ENCODE results near the gene MLST8.
A peak's percentile ranks its signal among the peaks of the same experiment; 100 is the strongest.

Gene MLST8

DNA sequence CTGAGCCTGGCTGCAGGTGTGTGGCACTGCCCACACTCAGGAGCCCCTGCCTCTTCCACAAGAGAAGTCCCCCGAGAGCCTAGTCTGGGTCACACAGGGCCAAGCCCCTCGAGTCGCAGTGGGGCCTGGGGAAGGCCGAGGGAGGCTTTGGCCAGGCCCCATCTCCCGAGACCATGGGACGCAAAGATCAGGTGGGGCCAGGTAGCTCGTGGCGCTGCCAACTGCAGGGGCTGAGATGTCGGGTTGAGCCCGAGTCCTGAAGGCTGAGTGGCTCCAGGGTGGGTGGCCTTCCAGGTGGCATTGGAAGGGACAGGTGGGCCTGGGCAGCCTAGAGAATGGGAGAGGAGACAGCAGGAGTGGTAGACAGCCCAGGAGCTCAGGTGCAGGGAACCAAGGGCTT, 43.3 kb upstream of the MLST8 start:
- Histone ChIP-seq H4K91ac (ENCODE audit: low read length) (no peak overlapping the region), H4K8ac (ENCODE audit: low read length) (no peak overlapping the region), H2BK15ac (ENCODE audit: low read depth, poor library complexity, severe bottlenecking) (no peak overlapping the region), H3K79me1 (replicated peaks; ENCODE audit: low read length, poor library complexity, severe bottlenecking) (peaks cover 9% of the 10 kb centered on the region), H3K36me3 (ENCODE audit: control insufficient read depth in 1 of 2, insufficient read depth in 2 of 2, low read depth in 1 of 2, low read length in 2 of 2) (peaks cover 16 to 60% of the 10 kb centered on the region in 2 experiments), H3K4ac (ENCODE audit: low read depth in 1 of 2, low read length in 2 of 2) (no peak overlapping the region), H3K4me3 (ENCODE audit: insufficient read depth in 1 of 2, low read depth in 1 of 2, low read length in 2 of 2) (no peak overlapping the region), H2BK5ac (ENCODE audit: low read depth, low read length, poor library complexity, severe bottlenecking) (no peak overlapping the region), H3K14ac (ENCODE audit: low read length in 2 of 2) (no peak overlapping the region), H3K9ac (ENCODE audit: low read length) (peak overlapping the region; percentile 49), H2BK12ac (ENCODE audit: low read length in 2 of 2) (no peak overlapping the region), H3K23ac (ENCODE audit: low read length in 2 of 2) (no peak overlapping the region), H2BK120ac (ENCODE audit: low read depth, low read length) (no peak overlapping the region), H3K27ac (ENCODE audit: low read length, poor library complexity, severe bottlenecking) (peak overlapping the region; percentile 76), H2AFZ (ENCODE audit: low read depth, low read length) (no peak overlapping the region), H3K4me2 (ENCODE audit: low read length, poor library complexity, severe bottlenecking) (no peak overlapping the region), H3K4me1 (ENCODE audit: control insufficient read depth, insufficient read depth, low read depth, low read length) (peaks cover 72% of the 10 kb centered on the region), H3K27me3 (ENCODE audit: control insufficient read depth in 1 of 2, insufficient read depth in 1 of 2, low read length in 2 of 2) (no peaks in the 10 kb centered on the region), H3K9me3 (ENCODE audit: control insufficient read depth, low read length) (no peaks in the 10 kb centered on the region), H3K18ac (ENCODE audit: low read depth in 1 of 2, low read length in 2 of 2) (no peak overlapping the region), H2AK5ac (ENCODE audit: low read length, severe bottlenecking) (peak overlapping the region; percentile 86)
- 98% methylated on average over 10 of the region's 10 CpGs for WGBS
- DNase-seq = no peak

DNA sequence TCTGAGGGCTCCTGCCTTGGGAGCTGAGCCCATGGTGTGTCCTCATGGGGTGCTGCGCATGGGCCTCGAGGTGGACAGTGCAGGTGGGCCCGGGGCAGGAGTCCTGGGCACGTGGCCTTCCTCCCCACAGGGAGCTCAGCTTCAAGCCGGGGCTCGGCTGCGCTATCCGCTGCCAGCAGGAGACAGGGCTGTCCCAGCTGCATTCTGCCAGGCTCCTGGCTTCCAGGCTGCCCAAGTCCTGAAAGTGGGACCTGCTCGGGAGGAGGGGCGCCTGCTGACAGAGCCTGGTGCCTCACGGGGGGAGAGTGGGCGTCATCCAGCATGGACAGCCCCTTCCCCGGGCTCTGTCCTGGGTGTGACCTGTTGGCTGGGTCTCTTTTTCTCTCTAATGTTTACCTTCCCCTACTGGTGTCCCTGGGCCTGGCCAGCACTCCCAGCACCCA, 42.6 kb upstream of the MLST8 start:
- H4K8ac ChIP-seq (ENCODE audit: low read length) = no peak overlapping the region
- H2BK12ac ChIP-seq (ENCODE audit: low read length in 2 of 2) = no peak overlapping the region
- no peak overlapping the region for H3K18ac ChIP-seq (ENCODE audit: low read depth in 1 of 2, low read length in 2 of 2)
- no peak overlapping the region for H2AFZ ChIP-seq (ENCODE audit: low read depth, low read length)
- no peaks in the 10 kb centered on the region for H3K9me3 ChIP-seq (ENCODE audit: control insufficient read depth, low read length)
- 96% methylated on average over 13 of the region's 13 CpGs for WGBS
- no peak overlapping the region for H3K4me3 ChIP-seq (ENCODE audit: insufficient read depth in 1 of 2, low read depth in 1 of 2, low read length in 2 of 2)
- no peak overlapping the region for H2BK15ac ChIP-seq (ENCODE audit: low read depth, poor library complexity, severe bottlenecking)
- no peak overlapping the region for H3K9ac ChIP-seq (ENCODE audit: low read length)
- H3K23ac ChIP-seq (ENCODE audit: low read length in 2 of 2) = no peak overlapping the region
- peak overlapping the region; percentile 50 for H3K27ac ChIP-seq (ENCODE audit: low read length, poor library complexity, severe bottlenecking)
- H3K79me1 ChIP-seq (replicated peaks; ENCODE audit: low read length, poor library complexity, severe bottlenecking) = peaks cover 17% of the 10 kb centered on the region
- H3K27me3 ChIP-seq (ENCODE audit: control insufficient read depth in 1 of 2, insufficient read depth in 1 of 2, low read length in 2 of 2) = no peaks in the 10 kb centered on the region
- DNase-seq = no peak
- no peak overlapping the region for H4K91ac ChIP-seq (ENCODE audit: low read length)
- peaks cover 64% of the 10 kb centered on the region for H3K4me1 ChIP-seq (ENCODE audit: control insufficient read depth, insufficient read depth, low read depth, low read length)
- H3K14ac ChIP-seq (ENCODE audit: low read length in 2 of 2) = no peak overlapping the region
- H3K4ac ChIP-seq (ENCODE audit: low read depth in 1 of 2, low read length in 2 of 2) = no peak overlapping the region
- H2BK120ac ChIP-seq (ENCODE audit: low read depth, low read length) = no peak overlapping the region
- H2BK5ac ChIP-seq (ENCODE audit: low read depth, low read length, poor library complexity, severe bottlenecking) = no peak overlapping the region
- no peak overlapping the region for H3K4me2 ChIP-seq (ENCODE audit: low read length, poor library complexity, severe bottlenecking)
- no peak overlapping the region for H2AK5ac ChIP-seq (ENCODE audit: low read length, severe bottlenecking)
- peaks cover 24 to 64% of the 10 kb centered on the region in 2 experiments for H3K36me3 ChIP-seq (ENCODE audit: control insufficient read depth in 1 of 2, insufficient read depth in 2 of 2, low read depth in 1 of 2, low read length in 2 of 2)

- no peak overlapping the region for H2BK15ac ChIP-seq (ENCODE audit: low read depth, poor library complexity, severe bottlenecking)
Measured at GRCh38 chr16:2163211-2163881, 41.9 kb upstream of the MLST8 start.

DNA sequence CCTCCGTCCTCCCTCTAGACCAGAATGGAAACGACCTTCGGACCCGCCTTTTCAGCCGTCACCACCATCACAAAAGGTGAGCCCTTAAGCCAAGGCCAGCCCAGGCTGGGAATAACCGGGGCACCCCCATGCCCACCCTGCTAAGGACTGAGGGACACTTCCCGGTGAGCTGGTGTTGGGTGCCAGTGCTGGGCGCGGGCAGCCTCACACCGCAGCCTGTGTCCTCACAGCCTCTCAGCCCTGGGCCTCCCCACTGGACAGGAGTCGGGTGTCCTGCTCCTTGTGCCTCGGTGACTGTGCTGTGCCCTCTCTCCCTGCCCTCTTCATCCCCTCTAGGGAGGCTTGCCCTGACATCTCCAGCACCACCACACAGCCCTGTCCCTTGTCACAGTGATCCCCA, 39.4 kb upstream of the MLST8 start:
- Histone ChIP-seq H3K4ac (ENCODE audit: low read depth in 1 of 2, low read length in 2 of 2) (no peak overlapping the region), H4K8ac (ENCODE audit: low read length) (no peak overlapping the region), H3K4me3 (ENCODE audit: insufficient read depth in 1 of 2, low read depth in 1 of 2, low read length in 2 of 2) (no peak overlapping the region), H3K14ac (ENCODE audit: low read length in 2 of 2) (no peak overlapping the region), H3K4me2 (ENCODE audit: low read length, poor library complexity, severe bottlenecking) (no peak overlapping the region), H2BK12ac (ENCODE audit: low read length in 2 of 2) (no peak overlapping the region), H2BK120ac (ENCODE audit: low read depth, low read length) (no peak overlapping the region), H3K4me1 (ENCODE audit: control insufficient read depth, insufficient read depth, low read depth, low read length) (peaks cover 41% of the 10 kb centered on the region), H3K23ac (ENCODE audit: low read length in 2 of 2) (no peak overlapping the region), H2AK5ac (ENCODE audit: low read length, severe bottlenecking) (no peak overlapping the region), H3K9ac (ENCODE audit: low read length) (no peak overlapping the region), H3K36me3 (ENCODE audit: control insufficient read depth in 1 of 2, insufficient read depth in 2 of 2, low read depth in 1 of 2, low read length in 2 of 2) (peaks cover 41 to 77% of the 10 kb centered on the region in 2 experiments), H3K27ac (ENCODE audit: low read length, poor library complexity, severe bottlenecking) (no peak overlapping the region), H3K27me3 (ENCODE audit: control insufficient read depth in 1 of 2, insufficient read depth in 1 of 2, low read length in 2 of 2) (no peaks in the 10 kb centered on the region), H3K18ac (ENCODE audit: low read depth in 1 of 2, low read length in 2 of 2) (no peak overlapping the region), H2BK5ac (ENCODE audit: low read depth, low read length, poor library complexity, severe bottlenecking) (no peak overlapping the region), H2AFZ (ENCODE audit: low read depth, low read length) (no peak overlapping the region), H2BK15ac (ENCODE audit: low read depth, poor library complexity, severe bottlenecking) (no peak overlapping the region), H3K9me3 (ENCODE audit: control insufficient read depth, low read length) (no peaks in the 10 kb centered on the region), H3K79me1 (replicated peaks; ENCODE audit: low read length, poor library complexity, severe bottlenecking) (peaks cover 44% of the 10 kb centered on the region), H4K91ac (ENCODE audit: low read length) (no peak overlapping the region)
- WGBS = 97% methylated on average over 12 of the region's 12 CpGs
- DNase-seq = no peak

More at GRCh38 chr16:2163211-2163881, 41.9 kb upstream of the MLST8 start:
- no peak overlapping the region for H3K4ac ChIP-seq (ENCODE audit: low read depth in 1 of 2, low read length in 2 of 2)
- no peak overlapping the region for H3K14ac ChIP-seq (ENCODE audit: low read length in 2 of 2)
- peaks cover 61% of the 10 kb centered on the region for H3K4me1 ChIP-seq (ENCODE audit: control insufficient read depth, insufficient read depth, low read depth, low read length)
- H2BK5ac ChIP-seq (ENCODE audit: low read depth, low read length, poor library complexity, severe bottlenecking) = no peak overlapping the region
- H2AFZ ChIP-seq (ENCODE audit: low read depth, low read length) = no peak overlapping the region
- no peak overlapping the region for H3K18ac ChIP-seq (ENCODE audit: low read depth in 1 of 2, low read length in 2 of 2)
- peaks cover 27 to 64% of the 10 kb centered on the region in 2 experiments for H3K36me3 ChIP-seq (ENCODE audit: control insufficient read depth in 1 of 2, insufficient read depth in 2 of 2, low read depth in 1 of 2, low read length in 2 of 2)
- H4K8ac ChIP-seq (ENCODE audit: low read length) = no peak overlapping the region
- no peak overlapping the region for H2AK5ac ChIP-seq (ENCODE audit: low read length, severe bottlenecking)
- H3K79me1 ChIP-seq (replicated peaks; ENCODE audit: low read length, poor library complexity, severe bottlenecking) = peaks cover 24% of the 10 kb centered on the region
- peak overlapping the region; percentile 50 for H3K27ac ChIP-seq (ENCODE audit: low read length, poor library complexity, severe bottlenecking)
- H3K9ac ChIP-seq (ENCODE audit: low read length) = no peak overlapping the region
- no peak overlapping the region for H3K4me2 ChIP-seq (ENCODE audit: low read length, poor library complexity, severe bottlenecking)
- DNase-seq = no peak
- H2BK120ac ChIP-seq (ENCODE audit: low read depth, low read length) = no peak overlapping the region
- peak overlapping the region; percentile 19 for H4K91ac ChIP-seq (ENCODE audit: low read length)
- H3K4me3 ChIP-seq (ENCODE audit: insufficient read depth in 1 of 2, low read depth in 1 of 2, low read length in 2 of 2) = no peak overlapping the region
- H3K27me3 ChIP-seq (ENCODE audit: control insufficient read depth in 1 of 2, insufficient read depth in 1 of 2, low read length in 2 of 2) = no peaks in the 10 kb centered on the region
- H3K23ac ChIP-seq (ENCODE audit: low read length in 2 of 2) = no peak overlapping the region
- no peak overlapping the region for H2BK12ac ChIP-seq (ENCODE audit: low read length in 2 of 2)
- H3K9me3 ChIP-seq (ENCODE audit: control insufficient read depth, low read length) = no peaks in the 10 kb centered on the region
- WGBS = 97% methylated on average over 26 of the region's 26 CpGs

Data from mesenchymal stem cell (in vitro differentiated cells and primary cell).